Suprapubic skin (tissue), 4 donors: ENCODE measurements around the gene SLCO2A1.

ENCODE experiments used
- POLR2A ChIP-seq, 2 donors: fragments of 450-650 bp; IDR thresholded peaks; one replicate each; pipeline ENCODE4 v1.6.1; 2017; ENCODE audit warnings: antibody characterized with exemption in 2 of 2, mild to moderate bottlenecking in 2 of 2, moderate library complexity in 2 of 2
- POLR2AphosphoS5 ChIP-seq, 3 donors: sonication (generic); formaldehyde crosslinking; IDR thresholded peaks; one replicate each; pipeline ENCODE4 v1.6.1; 2017; ENCODE audit warnings: antibody characterized with exemption in 3 of 3
- TF ChIP-seq, protein P1 (sequence below), 2 donors: fragments of 200-600 bp in 1 of 2; fragments of 450-650 bp in 1 of 2; sonication (generic) in 1 of 2; IDR thresholded peaks; one replicate each; pipeline ENCODE4 v1.5.1; 2016 to 2019; ENCODE audit warnings: antibody characterized with exemption in 2 of 2, mild to moderate bottlenecking in 1 of 2, moderate library complexity in 1 of 2

DNA sequence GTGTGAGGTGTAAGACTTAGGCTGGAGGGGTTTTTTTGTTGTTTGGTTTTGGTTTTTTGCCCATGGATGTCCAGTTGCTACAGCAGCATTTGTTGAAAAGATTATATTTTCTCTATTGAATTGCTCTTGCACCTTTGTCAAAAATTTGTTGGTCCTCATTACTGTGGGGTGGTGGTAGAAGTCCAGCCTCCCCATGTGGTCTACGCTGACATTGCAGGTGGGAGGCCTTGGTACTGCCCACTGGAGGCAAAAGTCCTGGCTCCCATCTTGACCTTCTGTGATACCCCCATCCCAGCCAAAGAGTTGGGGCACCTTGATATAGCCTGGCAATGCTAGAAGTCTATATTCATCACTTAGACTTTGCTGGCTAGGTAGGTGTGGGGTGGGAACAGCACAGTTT lies 128.6 kb downstream of the SLCO2A1 start:
- no peak for TF ChIP-seq POLR2AphosphoS5 (IDR thresholded peaks at IDR 0.05)
- TF ChIP-seq, protein P1, sequence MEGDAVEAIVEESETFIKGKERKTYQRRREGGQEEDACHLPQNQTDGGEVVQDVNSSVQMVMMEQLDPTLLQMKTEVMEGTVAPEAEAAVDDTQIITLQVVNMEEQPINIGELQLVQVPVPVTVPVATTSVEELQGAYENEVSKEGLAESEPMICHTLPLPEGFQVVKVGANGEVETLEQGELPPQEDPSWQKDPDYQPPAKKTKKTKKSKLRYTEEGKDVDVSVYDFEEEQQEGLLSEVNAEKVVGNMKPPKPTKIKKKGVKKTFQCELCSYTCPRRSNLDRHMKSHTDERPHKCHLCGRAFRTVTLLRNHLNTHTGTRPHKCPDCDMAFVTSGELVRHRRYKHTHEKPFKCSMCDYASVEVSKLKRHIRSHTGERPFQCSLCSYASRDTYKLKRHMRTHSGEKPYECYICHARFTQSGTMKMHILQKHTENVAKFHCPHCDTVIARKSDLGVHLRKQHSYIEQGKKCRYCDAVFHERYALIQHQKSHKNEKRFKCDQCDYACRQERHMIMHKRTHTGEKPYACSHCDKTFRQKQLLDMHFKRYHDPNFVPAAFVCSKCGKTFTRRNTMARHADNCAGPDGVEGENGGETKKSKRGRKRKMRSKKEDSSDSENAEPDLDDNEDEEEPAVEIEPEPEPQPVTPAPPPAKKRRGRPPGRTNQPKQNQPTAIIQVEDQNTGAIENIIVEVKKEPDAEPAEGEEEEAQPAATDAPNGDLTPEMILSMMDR (IDR thresholded peaks at IDR 0.05), result no peak
- TF ChIP-seq POLR2A (IDR thresholded peaks at IDR 0.05), result no peak
